ENCODE results near the gene AKAP13. TPM values are rescaled to one million over a fixed set of nuclear protein-coding genes. Genes with fewer than 3 reads are reported as not detected.

Gene AKAP13
- polyA plus RNA-seq, 1 donor from 2014 or later = 10.0 TPM

DNA sequence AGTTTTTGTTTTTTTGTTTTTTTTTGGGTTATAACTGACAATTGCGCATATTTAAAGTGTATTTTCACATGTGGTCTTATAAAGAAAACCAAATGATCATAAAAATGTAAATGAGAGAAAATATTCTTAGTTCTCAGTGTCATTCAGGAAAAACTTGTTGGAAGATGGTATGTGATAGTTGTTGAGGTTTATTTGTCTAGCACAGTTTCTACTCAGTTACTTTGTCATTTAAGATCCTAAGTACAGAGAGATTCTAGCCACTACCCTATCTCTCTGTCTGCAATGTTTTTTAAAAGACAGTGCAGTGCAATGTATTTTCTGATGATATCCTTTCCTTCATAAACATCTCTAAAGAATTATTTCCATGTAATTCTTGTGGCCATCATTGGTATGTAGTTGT lies 46.1 kb downstream of the AKAP13 start:
- Histone ChIP-seq H3K4me3 (ENCODE audit: low read length) (no peak overlapping the region), H3K9ac (ENCODE audit: low read length) (no peak overlapping the region), H2AFZ (ENCODE audit: low read depth, low read length) (no peak overlapping the region), H3K27ac (ENCODE audit: low read length) (no peak overlapping the region), H3F3A (ENCODE audit: insufficient read depth, low read length, poor library complexity, severe bottlenecking) (no peaks in the 10 kb centered on the region), H3K79me2 (replicated peaks; ENCODE audit: insufficient read depth, low read length) (peaks cover 11% of the 10 kb centered on the region), H4K20me1 (ENCODE audit: insufficient read depth) (no peaks in the 10 kb centered on the region), H3K9me3 (ENCODE audit: low read length) (no peaks in the 10 kb centered on the region), H3K9me2 (ENCODE audit: insufficient read depth, low read length) (no peaks in the 10 kb centered on the region), H3K4me2 (ENCODE audit: low read length) (no peak overlapping the region), H3K27me3 (ENCODE audit: insufficient read depth, low read depth, low read length) (no peaks in the 10 kb centered on the region), H3K36me3 (ENCODE audit: insufficient read depth, low read length) (no peaks in the 10 kb centered on the region)
- TF ChIP-seq, protein P1, sequence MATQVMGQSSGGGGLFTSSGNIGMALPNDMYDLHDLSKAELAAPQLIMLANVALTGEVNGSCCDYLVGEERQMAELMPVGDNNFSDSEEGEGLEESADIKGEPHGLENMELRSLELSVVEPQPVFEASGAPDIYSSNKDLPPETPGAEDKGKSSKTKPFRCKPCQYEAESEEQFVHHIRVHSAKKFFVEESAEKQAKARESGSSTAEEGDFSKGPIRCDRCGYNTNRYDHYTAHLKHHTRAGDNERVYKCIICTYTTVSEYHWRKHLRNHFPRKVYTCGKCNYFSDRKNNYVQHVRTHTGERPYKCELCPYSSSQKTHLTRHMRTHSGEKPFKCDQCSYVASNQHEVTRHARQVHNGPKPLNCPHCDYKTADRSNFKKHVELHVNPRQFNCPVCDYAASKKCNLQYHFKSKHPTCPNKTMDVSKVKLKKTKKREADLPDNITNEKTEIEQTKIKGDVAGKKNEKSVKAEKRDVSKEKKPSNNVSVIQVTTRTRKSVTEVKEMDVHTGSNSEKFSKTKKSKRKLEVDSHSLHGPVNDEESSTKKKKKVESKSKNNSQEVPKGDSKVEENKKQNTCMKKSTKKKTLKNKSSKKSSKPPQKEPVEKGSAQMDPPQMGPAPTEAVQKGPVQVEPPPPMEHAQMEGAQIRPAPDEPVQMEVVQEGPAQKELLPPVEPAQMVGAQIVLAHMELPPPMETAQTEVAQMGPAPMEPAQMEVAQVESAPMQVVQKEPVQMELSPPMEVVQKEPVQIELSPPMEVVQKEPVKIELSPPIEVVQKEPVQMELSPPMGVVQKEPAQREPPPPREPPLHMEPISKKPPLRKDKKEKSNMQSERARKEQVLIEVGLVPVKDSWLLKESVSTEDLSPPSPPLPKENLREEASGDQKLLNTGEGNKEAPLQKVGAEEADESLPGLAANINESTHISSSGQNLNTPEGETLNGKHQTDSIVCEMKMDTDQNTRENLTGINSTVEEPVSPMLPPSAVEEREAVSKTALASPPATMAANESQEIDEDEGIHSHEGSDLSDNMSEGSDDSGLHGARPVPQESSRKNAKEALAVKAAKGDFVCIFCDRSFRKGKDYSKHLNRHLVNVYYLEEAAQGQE (IDR thresholded peaks at IDR 0.05; ENCODE audit: borderline replicate concordance) = no peak
- TF ChIP-seq MXI1 (conservative IDR thresholded peaks at IDR 0.05; ENCODE audit: poor library complexity, severe bottlenecking) (no peak), SMC3 (conservative IDR thresholded peaks at IDR 0.05; ENCODE audit: poor library complexity) (no peak)

DNA sequence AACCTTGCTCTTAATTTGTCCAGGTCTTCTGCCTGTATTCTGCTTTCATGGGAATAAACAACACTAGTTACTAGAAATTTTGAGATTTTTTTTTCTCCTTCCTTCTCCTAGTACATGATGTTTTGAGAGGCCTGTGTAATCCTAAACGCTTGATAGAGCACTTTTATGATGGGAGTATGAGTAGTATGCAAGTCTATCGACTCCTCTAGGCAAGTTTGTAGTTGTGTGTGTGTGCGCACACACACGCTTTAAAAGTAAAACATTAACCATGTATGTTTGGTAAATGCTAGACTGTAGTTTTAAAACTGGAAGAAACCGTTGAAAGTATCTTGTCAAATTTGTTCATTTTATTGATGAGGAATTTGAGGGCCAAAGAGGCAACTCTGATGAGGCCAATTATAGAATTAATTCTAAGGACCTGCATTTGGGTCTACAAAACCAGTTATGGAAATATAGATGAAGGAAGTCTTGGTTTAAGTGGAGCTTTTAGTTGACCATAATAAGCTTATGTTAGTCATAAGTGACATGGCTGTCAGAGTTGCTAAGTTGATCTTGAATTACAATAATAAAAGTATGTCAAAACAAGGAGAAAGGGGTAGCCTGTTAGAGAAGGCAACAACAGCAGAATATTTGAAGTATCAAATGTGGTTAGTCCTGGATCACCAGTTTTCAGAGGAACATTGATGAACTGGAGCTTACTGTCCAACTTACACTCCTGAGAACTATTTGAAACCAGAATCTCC lies 47.1 kb downstream of the AKAP13 start:
- Histone ChIP-seq H3K9me3 (ENCODE audit: low read length) (no peaks in the 10 kb centered on the region), H2AFZ (ENCODE audit: low read depth, low read length) (no peak overlapping the region), H3K9me2 (ENCODE audit: insufficient read depth, low read length) (no peaks in the 10 kb centered on the region), H3K27ac (ENCODE audit: low read length) (no peak overlapping the region), H3K36me3 (ENCODE audit: insufficient read depth, low read length) (no peaks in the 10 kb centered on the region), H3K9ac (ENCODE audit: low read length) (no peak overlapping the region), H3K79me2 (replicated peaks; ENCODE audit: insufficient read depth, low read length) (peaks cover 8% of the 10 kb centered on the region), H4K20me1 (ENCODE audit: insufficient read depth) (no peaks in the 10 kb centered on the region), H3K4me2 (ENCODE audit: low read length) (no peak overlapping the region), H3K27me3 (ENCODE audit: insufficient read depth, low read depth, low read length) (no peaks in the 10 kb centered on the region), H3K4me3 (ENCODE audit: low read length) (no peak overlapping the region), H3F3A (ENCODE audit: insufficient read depth, low read length, poor library complexity, severe bottlenecking) (no peaks in the 10 kb centered on the region)
- TF ChIP-seq CTCF (IDR thresholded peaks at IDR 0.05; ENCODE audit: poor library complexity, severe bottlenecking) = no peak
- no peak for TF ChIP-seq POLR2AphosphoS5 (IDR thresholded peaks at IDR 0.05)
- TF ChIP-seq RAD21 (conservative IDR thresholded peaks at IDR 0.05) = no peak
- TF ChIP-seq MXI1 (conservative IDR thresholded peaks at IDR 0.05; ENCODE audit: poor library complexity, severe bottlenecking) = no peak
- TF ChIP-seq EP300 (conservative IDR thresholded peaks at IDR 0.05; ENCODE audit: poor library complexity, severe bottlenecking) = no peak
- no peak for TF ChIP-seq EZH2 (IDR thresholded peaks at IDR 0.05; ENCODE audit: borderline replicate concordance, insufficient read depth, low read length, poor library complexity, severe bottlenecking)
- TF ChIP-seq, protein P1 (IDR thresholded peaks at IDR 0.05; ENCODE audit: borderline replicate concordance) = no peak
- no peak for TF ChIP-seq SMC3 (conservative IDR thresholded peaks at IDR 0.05; ENCODE audit: poor library complexity)
- no peak for TF ChIP-seq TAF1 (IDR thresholded peaks at IDR 0.05; ENCODE audit: low read depth)

All from neural cell (in vitro differentiated cells).